ENCODE measurements around the gene PRIM2. TPM values are rescaled to one million over a fixed set of nuclear protein-coding genes. Genes with fewer than 3 reads are reported as not detected.
"Not testable (repeated sequence)": the region's sequence is repeated elsewhere in the genome, so short reads cannot be mapped to it uniquely, and the experiment has no call there.

Gene PRIM2
- total RNA-seq, 2 donors from 2014 or later = 5.3 to 5.4 TPM

GRCh38 chr6:57421503-57421902 is 104.1 kb downstream of the PRIM2 start:
- Histone ChIP-seq H3K36me3 (replicated peaks in 1 of 2; ENCODE audit: insufficient read depth in 1 of 2, low read depth in 2 of 2) (no peaks in the 10 kb centered on the region), H3K4me3 (no peak overlapping the region), H3K4me1 (no peaks in the 10 kb centered on the region), H3K9me3 (no peaks in the 10 kb centered on the region), H3K27me3 (no peaks in the 10 kb centered on the region), H3K27ac (no peak overlapping the region)
- intact Hi-C loops (cut with DNase I) = no loop called here
- DNase-seq (no peak), ATAC-seq (no peak)
- TF ChIP-seq POLR2A (IDR thresholded peaks at IDR 0.05) = no peak
- TF ChIP-seq, protein P1, sequence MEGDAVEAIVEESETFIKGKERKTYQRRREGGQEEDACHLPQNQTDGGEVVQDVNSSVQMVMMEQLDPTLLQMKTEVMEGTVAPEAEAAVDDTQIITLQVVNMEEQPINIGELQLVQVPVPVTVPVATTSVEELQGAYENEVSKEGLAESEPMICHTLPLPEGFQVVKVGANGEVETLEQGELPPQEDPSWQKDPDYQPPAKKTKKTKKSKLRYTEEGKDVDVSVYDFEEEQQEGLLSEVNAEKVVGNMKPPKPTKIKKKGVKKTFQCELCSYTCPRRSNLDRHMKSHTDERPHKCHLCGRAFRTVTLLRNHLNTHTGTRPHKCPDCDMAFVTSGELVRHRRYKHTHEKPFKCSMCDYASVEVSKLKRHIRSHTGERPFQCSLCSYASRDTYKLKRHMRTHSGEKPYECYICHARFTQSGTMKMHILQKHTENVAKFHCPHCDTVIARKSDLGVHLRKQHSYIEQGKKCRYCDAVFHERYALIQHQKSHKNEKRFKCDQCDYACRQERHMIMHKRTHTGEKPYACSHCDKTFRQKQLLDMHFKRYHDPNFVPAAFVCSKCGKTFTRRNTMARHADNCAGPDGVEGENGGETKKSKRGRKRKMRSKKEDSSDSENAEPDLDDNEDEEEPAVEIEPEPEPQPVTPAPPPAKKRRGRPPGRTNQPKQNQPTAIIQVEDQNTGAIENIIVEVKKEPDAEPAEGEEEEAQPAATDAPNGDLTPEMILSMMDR (IDR thresholded peaks at IDR 0.05) = no peak

GRCh38 chr6:57423468-57423867 is 106.0 kb downstream of the PRIM2 start:
- no peak overlapping the region for H3K4me3 ChIP-seq
- no peaks in the 10 kb centered on the region for H3K27me3 ChIP-seq
- intact Hi-C loops (cut with DNase I) = no loop called here
- no peak overlapping the region for H3K27ac ChIP-seq
- WGBS, 2 donors = 91 to 96% methylated on average over 5 of the region's 5 CpGs
- DNase-seq (no peak), ATAC-seq (no peak)
- no peaks in the 10 kb centered on the region for H3K9me3 ChIP-seq
- H3K36me3 ChIP-seq (replicated peaks in 1 of 2; ENCODE audit: insufficient read depth in 1 of 2, low read depth in 2 of 2) = no peaks in the 10 kb centered on the region
- no peaks in the 10 kb centered on the region for H3K4me1 ChIP-seq
- TF ChIP-seq, protein P1 (IDR thresholded peaks at IDR 0.05) = no peak
- TF ChIP-seq POLR2A (IDR thresholded peaks at IDR 0.05) = no peak

- intact Hi-C loops (cut with DNase I); ATAC-seq; H3K9me3 ChIP-seq; H3K4me3 ChIP-seq; DNase-seq; H3K27ac ChIP-seq; H3K36me3 ChIP-seq (replicated peaks in 1 of 2; ENCODE audit: insufficient read depth in 1 of 2, low read depth in 2 of 2); H3K27me3 ChIP-seq: not testable (repeated sequence)
- peaks cover 13% of the 10 kb centered on the region for H3K4me1 ChIP-seq
These were observed 114.3 kb downstream of the PRIM2 start for GRCh38 chr6:57431742-57432141.

GRCh38 chr6:57432157-57432556 is 114.7 kb downstream of the PRIM2 start:
- H3K4me3 ChIP-seq = no peak overlapping the region
- no peak overlapping the region for H3K27ac ChIP-seq
- H3K9me3 ChIP-seq = no peaks in the 10 kb centered on the region
- whole genome bisulfite sequencing, 2 donors = 50 to 77% methylated on average over 2 of the region's 2 CpGs
- no peaks in the 10 kb centered on the region for H3K27me3 ChIP-seq
- TF ChIP-seq POLR2A (IDR thresholded peaks at IDR 0.05) = no peak
- TF ChIP-seq, protein P1 (IDR thresholded peaks at IDR 0.05) = no peak
- intact Hi-C loops (cut with DNase I) = no loop called here
- no peak for DNase-seq
- no peaks in the 10 kb centered on the region for H3K36me3 ChIP-seq (replicated peaks in 1 of 2; ENCODE audit: insufficient read depth in 1 of 2, low read depth in 2 of 2)
- peaks cover 13% of the 10 kb centered on the region for H3K4me1 ChIP-seq
- ATAC-seq = no peak

DNA sequence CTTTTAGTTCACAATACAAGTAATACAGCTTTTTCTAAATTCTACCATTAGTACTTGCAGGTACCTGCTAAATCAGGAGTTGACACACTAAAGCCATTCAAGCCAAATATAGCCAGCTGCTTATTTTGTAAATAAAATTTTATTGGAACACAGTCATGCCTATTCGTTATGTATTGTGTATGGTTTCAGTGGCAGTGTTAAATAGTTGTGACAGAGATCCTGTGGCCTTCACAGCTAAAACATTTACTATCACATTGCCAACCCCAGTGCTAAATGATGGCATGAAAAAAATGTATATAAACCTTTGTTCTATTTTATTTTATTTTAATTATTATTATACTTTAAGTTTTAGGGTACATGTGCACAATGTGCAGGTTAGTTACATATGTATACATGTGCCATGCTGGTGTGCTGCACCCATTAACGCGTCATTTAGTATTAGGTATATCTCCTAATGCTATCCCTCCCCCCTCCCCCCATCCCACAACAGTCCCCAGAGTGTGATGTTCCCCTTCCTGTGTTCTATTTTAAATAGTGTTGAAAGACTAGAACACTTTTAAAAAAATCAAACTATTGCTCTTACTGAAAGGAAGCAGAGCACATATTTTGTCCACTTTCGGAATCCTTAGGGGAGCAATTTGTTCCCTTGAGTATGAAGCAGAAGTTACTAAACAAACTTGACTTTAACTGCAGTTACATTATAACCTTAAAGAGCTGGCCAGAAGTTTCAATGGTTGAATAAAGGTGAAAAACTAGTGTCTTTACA is 115.7 kb downstream of the PRIM2 start:
- Histone ChIP-seq H3K36me3 (replicated peaks in 1 of 2; ENCODE audit: insufficient read depth in 1 of 2, low read depth in 2 of 2) (no peaks in the 10 kb centered on the region), H3K4me3 (no peak overlapping the region), H3K4me1 (peaks cover 13% of the 10 kb centered on the region), H3K27ac (no peak overlapping the region), H3K27me3 (no peaks in the 10 kb centered on the region), H3K9me3 (no peaks in the 10 kb centered on the region)
- no peak for TF ChIP-seq POLR2A (IDR thresholded peaks at IDR 0.05)
- TF ChIP-seq, protein P1 (IDR thresholded peaks at IDR 0.05) = no peak
- ATAC-seq = no peak
- DNase-seq = no peak
- WGBS, 2 donors = 74 to 89% methylated on average over 4 of the region's 4 CpGs
- intact Hi-C loops (cut with DNase I) = no loop called here

GRCh38 chr6:57433790-57434189 is 116.4 kb downstream of the PRIM2 start:
- ATAC-seq; intact Hi-C loops (cut with DNase I); H3K27ac ChIP-seq; H3K27me3 ChIP-seq; H3K4me3 ChIP-seq; H3K9me3 ChIP-seq; DNase-seq; H3K36me3 ChIP-seq (replicated peaks in 1 of 2; ENCODE audit: insufficient read depth in 1 of 2, low read depth in 2 of 2): not testable (repeated sequence)
- 96 to 98% methylated on average over 9 of the region's 9 CpGs for WGBS, 2 donors
- peaks cover 13% of the 10 kb centered on the region for H3K4me1 ChIP-seq
